ENCODE measurements around the gene PTPRN2. TPM values are rescaled to one million over a fixed set of nuclear protein-coding genes. Genes with fewer than 3 reads are reported as not detected.

Gene PTPRN2
- polyA plus RNA-seq, 1 of the 3 experiments (the other 2 are of a cell fraction) = 4.0 TPM

- ChIA-PET CTCF (interaction anchor here (0.6 to 2.7 kb wide), 5 partner anchors 12 to 157 kb away, joined by 3 to 16 read pairs (median 4); no protein-coding TSS in a partner anchor), POLR2A (no interaction called here)
- Histone ChIP-seq H3K4me2 (no peak overlapping the region), H3K36me3 (replicated peaks in 1 of 2; ENCODE audit: control insufficient read depth in 1 of 2, insufficient read depth in 2 of 2, low read length in 1 of 2) (no peaks in the 10 kb centered on the region), H3K9me3 (0 out of 2 replicates have a peak, but pooled peaks cover 9% of the 10 kb centered on the region), H3K4me3 (ENCODE audit: low read depth in 2 of 2, low read length in 1 of 2) (no peak overlapping the region), H3F3A (replicated peaks; ENCODE audit: insufficient read depth) (no peaks in the 10 kb centered on the region), H3K9me2 (no peaks in the 10 kb centered on the region), H3K4me1 (ENCODE audit: control insufficient read depth in 1 of 2, insufficient read depth in 2 of 2, low read depth in 1 of 2, low read length in 1 of 2) (peaks cover 0 to 22% of the 10 kb centered on the region in 2 experiments; a peak in 1 of 4 replicates), H3K79me2 (ENCODE audit: insufficient read depth) (no peaks in the 10 kb centered on the region), H3K27ac (ENCODE audit: low read depth in 2 of 2, low read length in 1 of 2) (no peak overlapping the region), H2AFZ (ENCODE audit: low read depth) (no peak overlapping the region), H4K20me1 (ENCODE audit: insufficient read depth) (no peaks in the 10 kb centered on the region), H3K27me3 (ENCODE audit: insufficient read depth) (no peaks in the 10 kb centered on the region), H3K9ac (no peak overlapping the region)
- peak; percentile 61 for DNase-seq
- TF ChIP-seq FOXJ3 (CRISPR knock-in tag; IDR thresholded peaks at IDR 0.05) (no peak), RXRA (IDR thresholded peaks at IDR 0.05; ENCODE audit: borderline replicate concordance, low read depth) (no peak), ELF1 (IDR thresholded peaks at IDR 0.05) (no peak), GATA2 (CRISPR knock-in tag; IDR thresholded peaks at IDR 0.05) (peak; percentile 57), IRF3 (IDR thresholded peaks at IDR 0.05; ENCODE audit: low read depth, low read length) (no peak), MXI1 (IDR thresholded peaks at IDR 0.05; ENCODE audit: low read depth, low read length) (no peak), RCOR1 (IDR thresholded peaks at IDR 0.05; ENCODE audit: low read length) (no peak), SIN3A (IDR thresholded peaks at IDR 0.05; ENCODE audit: borderline replicate concordance, low read depth, low read length) (no peak)
- 5% methylated on average over 3 of the region's 3 CpGs for WGBS (ENCODE audit: low lambda C conversion rate)
Measured at GRCh38 chr7:158367634-158367982, 220.0 kb downstream of the PTPRN2 start.

- WGBS (ENCODE audit: low lambda C conversion rate) = 37% methylated on average over 17 of the region's 19 CpGs
- no peak overlapping the region for H3K4me2 ChIP-seq
- H3K4me3 ChIP-seq (ENCODE audit: low read depth in 2 of 2, low read length in 1 of 2) = peak overlapping the region in 1 of 2 experiments; percentile 21; a peak in 1 of 4 replicates
- H3K4me1 ChIP-seq (ENCODE audit: control insufficient read depth in 1 of 2, insufficient read depth in 2 of 2, low read depth in 1 of 2, low read length in 1 of 2) = peaks cover 0 to 22% of the 10 kb centered on the region in 2 experiments; a peak in 1 of 4 replicates
- no peak overlapping the region for H2AFZ ChIP-seq (ENCODE audit: low read depth)
- H4K20me1 ChIP-seq (ENCODE audit: insufficient read depth) = no peaks in the 10 kb centered on the region
- H3K9me2 ChIP-seq = no peaks in the 10 kb centered on the region
- no peaks in the 10 kb centered on the region for H3F3A ChIP-seq (replicated peaks; ENCODE audit: insufficient read depth)
- 0 out of 2 replicates have a peak, but pooled peaks cover 9% of the 10 kb centered on the region for H3K9me3 ChIP-seq
- no peak overlapping the region for H3K9ac ChIP-seq
- TF ChIP-seq FOXJ3 (CRISPR knock-in tag; IDR thresholded peaks at IDR 0.05) = 0 out of 2 replicates have a peak, but pooled peaks have one; percentile 9
- no peak for TF ChIP-seq RXRA (IDR thresholded peaks at IDR 0.05; ENCODE audit: borderline replicate concordance, low read depth)
- H3K27me3 ChIP-seq (ENCODE audit: insufficient read depth) = no peaks in the 10 kb centered on the region
- POLR2A ChIA-PET = interaction anchor here (0.9 kb wide), 1 partner anchor 16 kb away, joined by 5 read pairs; no protein-coding TSS in a partner anchor
- CTCF ChIA-PET = interaction anchor here (0.6 to 2.7 kb wide), 5 partner anchors 8 to 157 kb away, joined by 3 to 16 read pairs (median 4); no protein-coding TSS in a partner anchor
- peak overlapping the region in 1 of 2 experiments; percentile 60; a peak in 2 of 4 replicates for H3K27ac ChIP-seq (ENCODE audit: low read depth in 2 of 2, low read length in 1 of 2)
- H3K79me2 ChIP-seq (ENCODE audit: insufficient read depth) = no peaks in the 10 kb centered on the region
- DNase-seq = peak; percentile 61
- no peaks in the 10 kb centered on the region for H3K36me3 ChIP-seq (replicated peaks in 1 of 2; ENCODE audit: control insufficient read depth in 1 of 2, insufficient read depth in 2 of 2, low read length in 1 of 2)
Measured at GRCh38 chr7:158366916-158367633, 220.5 kb downstream of the PTPRN2 start.
